Ascending aorta (tissue), 2 donors: ENCODE measurements around the gene MYBPC2. TPM values are rescaled to one million over a fixed set of nuclear protein-coding genes. Genes with fewer than 3 reads are reported as not detected.

ENCODE experiments used
- DNase-seq, 2 donors: peaks; one replicate each; pipeline ENCODE4 v3.0.0-alpha.2; 2019; ENCODE audit warnings: low spot score in 2 of 2
- H3K27ac ChIP-seq, 2 donors: fragments of 200-600 bp; sonication (generic); one replicate each; pipeline ENCODE4 v1.5.1; 2016 to 2017; ENCODE audit warnings: mild to moderate bottlenecking in 1 of 2
- H3K27me3 ChIP-seq: fragments of 200-600 bp; sonication (generic); one replicate; pipeline ENCODE4 v1.5.1; 2017
- H3K36me3 ChIP-seq, 2 donors: fragments of 200-600 bp; sonication (generic); one replicate each; pipeline ENCODE4 v1.5.1; 2016
- H3K4me1 ChIP-seq, 2 donors: fragments of 200-600 bp; sonication (generic); one replicate each; pipeline ENCODE4 v1.5.1; 2016 to 2017; ENCODE audit warnings: mild to moderate bottlenecking in 1 of 2
- H3K4me3 ChIP-seq, 2 donors: fragments of 200-600 bp; sonication (generic); one replicate each; pipeline ENCODE4 v1.5.1; 2016 to 2017; ENCODE audit warnings: mild to moderate bottlenecking in 1 of 2
- H3K9me3 ChIP-seq, 2 donors: fragments of 200-600 bp; sonication (generic); one replicate each; pipeline ENCODE4 v1.5.1; 2016
- CTCF ChIP-seq, 3 experiments: fragments of 200-600 bp in 2 of 3; fragments of 450-650 bp in 1 of 3; sonication (generic) in 2 of 3; IDR thresholded peaks; one replicate each; pipeline ENCODE4 v1.5.1; 2016 to 2019; ENCODE audit warnings: antibody characterized with exemption in 3 of 3, mild to moderate bottlenecking in 1 of 3, moderate library complexity in 1 of 3
- intact Hi-C: fragments of 100-400 bp; cut with DNase I; formaldehyde crosslinking; loops from one replicate; pipeline ENCODE4 v1.15.1; 2023
- total RNA-seq: library from RNA; depleted of rRNA; stranded (reverse); fragments of >200 nt; gene quantifications from one replicate; pipeline ENCODE4 v1.1.0, GENCODE V29; 2016

The MYBPC2 gene
- total RNA-seq, 1 donor from 2014 or later: not detected

GRCh38 chr19:50490411-50490811 lies 57.7 kb downstream of the MYBPC2 start:
- intact Hi-C loops: no loop called here
- no peaks in the 10 kb centered on the region for H3K27me3 ChIP-seq

GRCh38 chr19:50490991-50491472 lies 58.3 kb downstream of the MYBPC2 start:
- H3K4me1 ChIP-seq: no peaks in the 10 kb centered on the region
- H3K27me3 ChIP-seq: no peaks in the 10 kb centered on the region
- H3K27ac ChIP-seq: no peak overlapping the region
- no peak for DNase-seq
- no peak overlapping the region for H3K4me3 ChIP-seq
- intact Hi-C loops: no loop called here
- no peaks in the 10 kb centered on the region for H3K36me3 ChIP-seq
- no peaks in the 10 kb centered on the region for H3K9me3 ChIP-seq
- no peak for TF ChIP-seq CTCF (IDR thresholded peaks at IDR 0.05)

More at GRCh38 chr19:50490411-50490811, 57.7 kb downstream of the MYBPC2 start:
- Histone ChIP-seq H3K4me1 (no peaks in the 10 kb centered on the region), H3K27ac (no peak overlapping the region), H3K36me3 (no peaks in the 10 kb centered on the region), H3K4me3 (no peak overlapping the region), H3K9me3 (no peaks in the 10 kb centered on the region)
- TF ChIP-seq CTCF (IDR thresholded peaks at IDR 0.05): no peak
- no peak for DNase-seq

- H3K27me3 ChIP-seq: no peaks in the 10 kb centered on the region
- H3K4me1 ChIP-seq: no peaks in the 10 kb centered on the region
- H3K36me3 ChIP-seq: no peaks in the 10 kb centered on the region
- H3K9me3 ChIP-seq: no peaks in the 10 kb centered on the region
- intact Hi-C loops: no loop called here
- TF ChIP-seq CTCF (IDR thresholded peaks at IDR 0.05): no peak
- H3K4me3 ChIP-seq: no peak overlapping the region
- no peak overlapping the region for H3K27ac ChIP-seq
- no peak for DNase-seq
These were observed 59.8 kb downstream of the MYBPC2 start for GRCh38 chr19:50492303-50493052.

- H3K27me3 ChIP-seq: no peaks in the 10 kb centered on the region
- intact Hi-C loops: no loop called here
These were observed 60.5 kb downstream of the MYBPC2 start for GRCh38 chr19:50493171-50493570.

GRCh38 chr19:50494186-50495019 lies 61.7 kb downstream of the MYBPC2 start:
- DNase-seq: no peak
- intact Hi-C loops: no loop called here
- Histone ChIP-seq H3K27ac (no peak overlapping the region), H3K4me1 (no peaks in the 10 kb centered on the region), H3K36me3 (no peaks in the 10 kb centered on the region), H3K9me3 (no peaks in the 10 kb centered on the region), H3K27me3 (no peaks in the 10 kb centered on the region), H3K4me3 (no peak overlapping the region)
- TF ChIP-seq CTCF (IDR thresholded peaks at IDR 0.05): no peak

More at GRCh38 chr19:50493171-50493570, 60.5 kb downstream of the MYBPC2 start:
- Histone ChIP-seq H3K27ac (no peak overlapping the region), H3K4me3 (no peak overlapping the region), H3K9me3 (no peaks in the 10 kb centered on the region), H3K4me1 (no peaks in the 10 kb centered on the region), H3K36me3 (no peaks in the 10 kb centered on the region)
- DNase-seq: no peak
- no peak for TF ChIP-seq CTCF (IDR thresholded peaks at IDR 0.05)
